ENCODE measurements around the gene STN1.

STN1 gene

DNA sequence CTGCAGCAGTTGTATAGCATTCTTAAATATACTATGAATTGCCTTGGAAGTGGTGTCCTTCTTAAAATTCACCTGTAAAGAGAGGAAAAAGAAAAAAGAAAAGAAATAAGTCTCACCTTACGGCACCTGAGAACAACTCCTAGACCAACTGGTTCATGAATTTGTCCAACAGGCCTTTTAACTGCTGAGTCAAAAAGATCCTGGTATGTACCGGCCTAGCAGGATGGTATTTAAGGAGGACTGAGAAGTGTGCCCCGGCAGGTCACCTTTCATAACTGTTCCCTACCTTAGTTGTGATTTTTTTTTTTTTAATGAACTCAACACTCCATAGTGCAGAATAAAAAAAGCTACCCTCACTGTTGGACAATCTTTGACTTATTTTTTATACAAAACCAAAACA is 25.8 kb downstream of the STN1 start:
- no peak for DNase-seq

DNA sequence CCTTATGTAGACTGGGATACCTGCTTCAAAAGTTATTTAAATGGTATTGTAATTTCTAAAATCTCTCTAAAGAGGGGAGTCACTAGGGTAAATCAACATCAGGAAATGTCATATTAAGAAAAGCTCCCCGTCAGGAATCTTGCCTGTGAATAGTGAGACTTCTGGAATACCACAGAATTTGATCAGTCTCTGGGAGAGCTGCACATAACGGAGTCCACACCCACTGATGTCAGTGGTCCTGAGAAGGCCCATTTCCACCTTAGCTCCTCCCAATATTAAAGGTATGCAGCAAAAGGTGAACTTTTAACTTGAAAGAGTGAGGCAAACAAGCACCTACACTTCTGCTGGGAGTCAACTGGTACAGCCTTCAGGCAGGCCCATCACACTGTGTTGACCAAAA is 27.3 kb downstream of the STN1 start:
- DNase-seq = no peak

- DNase-seq = no peak
Measured at GRCh38 chr10:103890194-103890658, 27.8 kb downstream of the STN1 start.

- DNase-seq = no peak
Measured at GRCh38 chr10:103889121-103889720, 28.8 kb downstream of the STN1 start.

GRCh38 chr10:103888113-103888841 is 29.7 kb downstream of the STN1 start:
- peak in 1 of 2 experiments; percentile 56 for DNase-seq

- no peak for DNase-seq
Measured at GRCh38 chr10:103885617-103886016, 32.4 kb downstream of the STN1 start.

- DNase-seq = peak in 1 of 2 experiments; percentile 63
Measured at GRCh38 chr10:103884681-103885139, 33.3 kb downstream of the STN1 start.

DNA sequence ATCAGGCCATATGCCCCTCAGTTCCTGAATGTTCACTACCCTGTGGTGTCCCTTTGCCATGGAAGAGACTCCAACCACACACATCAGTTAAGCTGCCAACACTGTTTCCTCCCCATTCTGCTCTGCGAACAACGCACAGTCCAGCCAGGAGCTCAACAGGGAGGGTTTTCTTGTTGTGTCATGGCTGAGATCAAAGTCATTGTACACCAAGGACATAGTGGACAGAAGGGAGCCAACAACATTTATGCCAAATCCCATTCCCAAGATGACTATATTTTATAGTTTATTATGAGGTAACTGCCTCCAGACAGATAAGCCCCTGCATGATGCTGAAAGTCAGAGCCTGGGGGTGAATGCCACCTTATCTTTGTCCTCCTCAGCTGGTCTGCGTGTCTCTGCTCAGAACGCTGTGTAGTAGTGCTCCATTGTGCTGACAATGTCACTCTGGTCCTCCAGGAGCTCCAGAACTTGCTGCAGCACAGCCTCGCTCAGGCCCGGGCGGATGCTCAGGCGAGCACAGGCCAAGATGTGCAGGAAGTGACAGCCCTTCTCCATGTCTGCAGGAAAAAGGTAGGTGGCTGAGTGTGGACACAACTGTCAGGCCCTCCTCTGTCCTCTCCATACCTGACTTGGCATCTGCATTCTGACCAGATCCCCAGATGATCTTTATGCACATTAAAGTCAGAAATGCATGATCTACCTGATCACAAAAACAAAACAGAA is 35.5 kb downstream of the STN1 start:
- no peak for DNase-seq

GRCh38 chr10:103881416-103882284 is 36.3 kb downstream of the STN1 start:
- peak in 1 of 2 experiments; percentile 36 for DNase-seq

GRCh38 chr10:103879831-103880230 is 38.2 kb downstream of the STN1 start:
- no peak for DNase-seq

- DNase-seq = no peak
Measured at GRCh38 chr10:103879409-103879808, 38.6 kb downstream of the STN1 start.

DNA sequence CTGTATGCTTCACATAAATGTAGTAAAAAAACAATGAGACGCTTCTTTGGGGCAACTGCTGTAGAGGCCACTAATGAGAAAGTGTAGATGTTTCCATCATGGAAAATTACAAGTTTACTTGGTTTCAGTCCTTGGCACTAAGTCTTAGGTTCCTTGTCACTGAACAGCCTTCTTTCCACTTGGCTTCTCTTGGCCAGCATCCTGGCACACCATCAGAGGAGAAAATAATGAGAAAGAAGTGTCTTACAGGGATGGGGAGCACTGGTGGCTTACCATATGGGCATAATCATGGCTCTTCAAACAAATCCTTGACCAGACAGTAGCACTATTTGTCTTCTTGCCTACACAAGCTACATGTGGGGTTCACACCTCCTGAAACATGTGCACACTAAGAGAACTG is 40.1 kb downstream of the STN1 start:
- no peak for DNase-seq

DNA sequence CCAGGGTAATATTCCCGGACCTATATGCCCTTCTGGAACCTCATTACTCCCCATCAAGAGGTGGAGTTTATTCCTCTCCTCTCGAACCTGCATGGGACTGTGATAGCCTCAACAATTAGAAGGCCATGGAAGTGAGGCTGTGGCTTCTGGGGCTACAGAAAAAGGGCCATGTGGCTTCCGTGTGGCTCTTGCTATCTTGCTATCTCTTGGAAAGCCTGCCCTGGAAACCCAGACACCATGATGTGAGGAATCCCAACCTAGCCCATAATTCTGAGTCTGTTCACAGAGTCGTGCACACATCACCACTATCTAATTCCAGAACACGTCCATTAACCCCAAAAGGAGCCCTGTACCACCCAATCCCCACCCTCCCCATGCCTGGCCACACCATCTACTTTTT is 41.8 kb downstream of the STN1 start:
- no peak for DNase-seq

DNA sequence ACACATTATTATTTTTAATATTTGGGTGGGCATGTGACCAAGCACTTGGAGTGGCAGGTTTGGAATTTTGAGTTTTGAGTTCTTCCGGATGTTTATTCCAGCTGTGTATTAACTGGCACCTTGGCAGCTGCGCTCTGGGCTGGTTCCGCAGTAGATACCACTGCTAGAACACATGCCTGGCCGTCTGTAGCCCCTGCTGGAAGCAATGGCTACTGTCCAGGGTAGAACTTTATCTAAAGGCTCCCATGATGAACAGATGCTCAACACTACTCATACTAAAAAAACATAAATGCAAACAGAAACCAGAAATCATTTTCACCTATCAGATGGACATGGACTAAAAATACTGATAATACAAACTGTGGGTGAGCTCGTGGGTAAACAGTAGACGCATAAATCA is 43.3 kb downstream of the STN1 start:
- DNase-seq = no peak

GRCh38 chr10:103872137-103872931 is 45.6 kb downstream of the STN1 start:
- DNase-seq = no peak

- no peak for DNase-seq
Measured at GRCh38 chr10:103871006-103871405, 47.0 kb downstream of the STN1 start.

DNA sequence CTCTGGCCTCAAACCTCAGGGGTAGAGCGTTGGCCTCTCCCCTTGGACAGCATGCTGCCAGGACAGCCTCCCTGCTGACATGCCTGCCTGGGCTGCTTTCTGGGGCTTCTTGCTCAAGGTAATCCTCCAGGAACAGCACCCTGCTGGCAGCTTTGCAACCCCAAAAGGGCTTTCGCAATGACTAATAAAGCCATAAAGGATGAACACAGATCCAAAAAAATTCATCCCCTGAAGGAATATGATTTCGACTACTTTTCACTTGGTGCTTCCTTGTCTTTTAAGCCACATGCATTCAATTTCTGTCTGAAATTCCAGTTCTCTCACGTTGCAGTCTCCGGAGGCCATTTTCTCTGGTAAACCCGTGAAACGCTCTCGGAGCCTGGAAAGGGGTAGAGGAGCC is 47.5 kb downstream of the STN1 start:
- no peak for DNase-seq

DNA sequence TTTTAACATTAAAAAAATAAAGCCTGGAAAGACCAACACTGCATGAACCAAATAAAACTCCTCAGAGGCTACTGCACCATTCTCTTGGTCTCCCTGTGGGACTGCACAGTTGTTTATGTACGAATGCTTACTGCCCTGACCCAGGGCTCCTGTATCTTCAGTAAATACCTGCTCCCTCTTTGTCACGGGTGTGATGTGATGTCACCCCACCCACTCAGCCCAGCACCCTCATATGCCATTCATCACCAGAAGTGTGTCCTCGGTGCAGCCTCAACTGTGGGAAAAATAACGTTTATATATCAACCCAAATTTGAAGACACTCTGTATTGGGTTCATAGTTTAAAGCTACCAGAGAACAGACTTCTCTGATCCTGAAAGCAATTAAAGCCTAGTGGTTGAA is 48.6 kb downstream of the STN1 start:
- no peak for DNase-seq

DNA sequence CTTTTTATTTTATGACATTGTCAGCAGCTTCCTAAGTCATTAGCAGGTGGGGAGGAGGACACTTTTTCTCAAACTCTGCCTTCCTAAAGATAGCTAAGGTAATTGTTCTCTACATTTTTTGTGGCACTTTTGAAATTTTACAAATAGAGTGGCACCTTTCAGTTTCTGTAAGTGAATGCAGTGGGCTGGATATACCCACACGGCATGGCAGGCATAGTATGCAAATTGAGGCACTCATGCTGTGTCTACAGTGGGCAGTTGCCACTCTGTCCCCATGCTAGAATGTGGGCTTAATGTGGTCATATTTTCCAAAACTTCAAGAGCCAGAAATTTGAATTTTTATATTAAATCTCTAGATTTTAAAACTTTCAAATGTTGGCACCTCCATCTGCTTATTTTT is 49.8 kb downstream of the STN1 start:
- DNase-seq = no peak

GRCh38 chr10:103861505-103861904 is 56.5 kb downstream of the STN1 start:
- no peak for DNase-seq

- peak in 1 of 2 experiments; percentile 80 for DNase-seq
Measured at GRCh38 chr10:103859161-103860086, 58.6 kb downstream of the STN1 start.
